DND-41 (cell line): ENCODE data around the gene CHD9.

ENCODE experiments used
- ATAC-seq: fragments of 200-7000 bp; cut with Tn5 transposase; 3 replicates; pipeline ENCODE4 v1.9.1; 2021; ENCODE audit warnings: low read depth; ENCODE audit not compliant: insufficient read depth
- DNase-seq: peaks from one replicate; pipeline ENCODE4 v3.0.0-alpha.2; 2020
- H2AFZ ChIP-seq: 2 replicates; pipeline ENCODE4 v1.6.0; 2012; ENCODE audit warnings: low read depth, low read length
- H3K27ac ChIP-seq: 2 replicates; pipeline ENCODE4 v1.5.1; 2012; ENCODE audit warnings: low read length, inconsistent platforms
- H3K27me3 ChIP-seq: fragments of 200-600 bp; sonication (generic); 2 replicates; pipeline ENCODE4 v1.6.0; 2012; ENCODE audit warnings: low read length, mild to moderate bottlenecking, inconsistent platforms; ENCODE audit not compliant: insufficient read depth, poor library complexity
- H3K36me3 ChIP-seq: 2 replicates; pipeline ENCODE4 v1.5.1; 2012; ENCODE audit warnings: low read length, inconsistent platforms; ENCODE audit not compliant: insufficient read depth
- H3K4me1 ChIP-seq: 2 replicates; pipeline ENCODE4 v1.5.1; 2012; ENCODE audit warnings: mild to moderate bottlenecking, low read length; ENCODE audit not compliant: insufficient read depth
- H3K4me2 ChIP-seq: 2 replicates; pipeline ENCODE4 v1.6.0; 2012; ENCODE audit warnings: mild to moderate bottlenecking, moderate library complexity, low read length, inconsistent platforms; ENCODE audit not compliant: insufficient read depth
- H3K4me3 ChIP-seq, 2 experiments: fragments of 200-600 bp in 1 of 2; shearing (Covaris generic) in 1 of 2; 2 replicates each; pipeline ENCODE4 v1.5.1; 2012 to 2016; ENCODE audit warnings: inconsistent platforms in 2 of 2, low read length in 2 of 2, mild to moderate bottlenecking in 2 of 2, low read depth in 1 of 2, moderate library complexity in 1 of 2
- H3K79me2 ChIP-seq: 2 replicates; pipeline ENCODE4 v1.6.0; 2012; ENCODE audit warnings: low read length, inconsistent platforms; ENCODE audit not compliant: insufficient read depth
- H3K9ac ChIP-seq: 2 replicates; pipeline ENCODE4 v1.6.0; 2012; ENCODE audit warnings: low read depth, mild to moderate bottlenecking, inconsistent platforms, low read length, moderate library complexity
- H3K9me3 ChIP-seq: 2 replicates; pipeline ENCODE4 v1.5.1; 2012; ENCODE audit warnings: low read length, moderate library complexity, mild to moderate bottlenecking, inconsistent platforms; ENCODE audit not compliant: insufficient read depth, severe bottlenecking
- H4K20me1 ChIP-seq: 2 replicates; pipeline ENCODE4 v1.6.0; 2012; ENCODE audit warnings: low read length; ENCODE audit not compliant: insufficient read depth
- EZH2 ChIP-seq: IDR thresholded peaks from 3 replicates; pipeline ENCODE4 v1.6.1; 2012; ENCODE audit warnings: borderline replicate concordance, low read depth, mild to moderate bottlenecking, moderate library complexity, low read length, inconsistent platforms; ENCODE audit not compliant: severe bottlenecking
- TF ChIP-seq, protein P1 (sequence below): IDR thresholded peaks from 2 replicates; pipeline ENCODE4 v1.5.1; 2012; ENCODE audit warnings: borderline replicate concordance, low read length, moderate library complexity, mild to moderate bottlenecking; ENCODE audit not compliant: poor library complexity, severe bottlenecking; ENCODE audit errors: extremely low read depth

The CHD9 gene

GRCh38 chr16:53357208-53357586, 302.4 kb downstream of the CHD9 start:
- DNase-seq (no peak), ATAC-seq (no peak)
- Histone ChIP-seq H2AFZ (no peak overlapping the region), H3K27ac (no peak overlapping the region), H4K20me1 (no peaks in the 10 kb centered on the region), H3K4me2 (no peak overlapping the region), H3K4me1 (no peaks in the 10 kb centered on the region), H3K79me2 (no peaks in the 10 kb centered on the region), H3K4me3 (no peak overlapping the region), H3K27me3 (peaks cover 3% of the 10 kb centered on the region), H3K9me3 (no peaks in the 10 kb centered on the region), H3K36me3 (no peaks in the 10 kb centered on the region), H3K9ac (no peak overlapping the region)
- TF ChIP-seq, protein P1, sequence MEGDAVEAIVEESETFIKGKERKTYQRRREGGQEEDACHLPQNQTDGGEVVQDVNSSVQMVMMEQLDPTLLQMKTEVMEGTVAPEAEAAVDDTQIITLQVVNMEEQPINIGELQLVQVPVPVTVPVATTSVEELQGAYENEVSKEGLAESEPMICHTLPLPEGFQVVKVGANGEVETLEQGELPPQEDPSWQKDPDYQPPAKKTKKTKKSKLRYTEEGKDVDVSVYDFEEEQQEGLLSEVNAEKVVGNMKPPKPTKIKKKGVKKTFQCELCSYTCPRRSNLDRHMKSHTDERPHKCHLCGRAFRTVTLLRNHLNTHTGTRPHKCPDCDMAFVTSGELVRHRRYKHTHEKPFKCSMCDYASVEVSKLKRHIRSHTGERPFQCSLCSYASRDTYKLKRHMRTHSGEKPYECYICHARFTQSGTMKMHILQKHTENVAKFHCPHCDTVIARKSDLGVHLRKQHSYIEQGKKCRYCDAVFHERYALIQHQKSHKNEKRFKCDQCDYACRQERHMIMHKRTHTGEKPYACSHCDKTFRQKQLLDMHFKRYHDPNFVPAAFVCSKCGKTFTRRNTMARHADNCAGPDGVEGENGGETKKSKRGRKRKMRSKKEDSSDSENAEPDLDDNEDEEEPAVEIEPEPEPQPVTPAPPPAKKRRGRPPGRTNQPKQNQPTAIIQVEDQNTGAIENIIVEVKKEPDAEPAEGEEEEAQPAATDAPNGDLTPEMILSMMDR = no peak
- TF ChIP-seq EZH2 = no peak

GRCh38 chr16:53357955-53358354, 303.2 kb downstream of the CHD9 start:
- no peaks in the 10 kb centered on the region for H3K4me1 ChIP-seq
- H4K20me1 ChIP-seq = no peaks in the 10 kb centered on the region
- no peak overlapping the region for H3K4me2 ChIP-seq
- H3K4me3 ChIP-seq = no peak overlapping the region
- peaks cover 3% of the 10 kb centered on the region for H3K27me3 ChIP-seq
- no peak overlapping the region for H3K9ac ChIP-seq
- DNase-seq (no peak), ATAC-seq (no peak)
- H3K79me2 ChIP-seq = no peaks in the 10 kb centered on the region
- no peaks in the 10 kb centered on the region for H3K9me3 ChIP-seq
- H2AFZ ChIP-seq = no peak overlapping the region
- no peaks in the 10 kb centered on the region for H3K36me3 ChIP-seq
- no peak overlapping the region for H3K27ac ChIP-seq
- TF ChIP-seq EZH2 = no peak
- TF ChIP-seq, protein P1 = no peak

DNA sequence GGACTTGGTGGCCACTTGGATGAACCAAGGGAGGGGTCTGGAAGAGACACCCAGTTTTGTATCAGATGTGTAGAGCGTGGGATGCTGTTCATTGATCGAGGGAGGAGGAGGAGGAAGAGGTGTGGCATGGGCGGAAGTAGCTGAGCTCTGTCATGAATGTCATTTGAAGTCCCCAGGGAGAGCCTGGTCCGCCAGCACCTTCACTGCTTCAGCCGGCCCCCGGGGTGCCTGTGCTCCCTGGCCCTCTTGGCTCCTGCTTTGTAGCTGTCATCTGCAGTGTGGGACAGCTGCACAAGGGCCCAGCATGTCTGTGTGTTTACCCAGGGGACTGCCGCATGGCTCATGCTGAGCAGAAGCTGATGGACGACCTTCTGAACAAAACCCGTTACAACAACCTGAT, 304.1 kb downstream of the CHD9 start:
- no peak for ATAC-seq
- no peak overlapping the region for H3K4me2 ChIP-seq
- H2AFZ ChIP-seq = no peak overlapping the region

GRCh38 chr16:53369921-53370320, 315.1 kb downstream of the CHD9 start:
- Histone ChIP-seq H4K20me1 (no peaks in the 10 kb centered on the region), H3K9ac (no peak overlapping the region), H3K4me3 (no peak overlapping the region), H2AFZ (no peak overlapping the region), H3K79me2 (no peaks in the 10 kb centered on the region), H3K36me3 (no peaks in the 10 kb centered on the region), H3K4me2 (no peak overlapping the region), H3K4me1 (no peaks in the 10 kb centered on the region), H3K9me3 (no peaks in the 10 kb centered on the region), H3K27me3 (peaks cover 6% of the 10 kb centered on the region), H3K27ac (no peak overlapping the region)
- ATAC-seq (no peak), DNase-seq (no peak)
- TF ChIP-seq, protein P1 = no peak
- TF ChIP-seq EZH2 = no peak

More for the DNA sequence above, 304.1 kb downstream of the CHD9 start:
- no peaks in the 10 kb centered on the region for H4K20me1 ChIP-seq
- TF ChIP-seq EZH2 = no peak
- H3K9ac ChIP-seq = no peak overlapping the region
- no peaks in the 10 kb centered on the region for H3K9me3 ChIP-seq
- H3K79me2 ChIP-seq = no peaks in the 10 kb centered on the region
- no peaks in the 10 kb centered on the region for H3K36me3 ChIP-seq
- no peak for DNase-seq
- H3K4me1 ChIP-seq = no peaks in the 10 kb centered on the region
- H3K27ac ChIP-seq = no peak overlapping the region
- no peak overlapping the region for H3K4me3 ChIP-seq
- H3K27me3 ChIP-seq = peaks cover 3% of the 10 kb centered on the region
